H1 (cell line): ENCODE results near the gene GFY. TPM values are rescaled to one million over a fixed set of nuclear protein-coding genes. Genes with fewer than 3 reads are reported as not detected.

ENCODE experiments used
- CHD7 ChIP-seq: fragments of 300-600 bp; sonication (generic); IDR thresholded peaks from 2 replicates; pipeline ENCODE4 v1.7.1; 2012; ENCODE audit warnings: low read length, moderate library complexity, mild to moderate bottlenecking, inconsistent platforms; ENCODE audit not compliant: insufficient replicate concordance
- SIN3A ChIP-seq, 2 experiments: IDR thresholded peaks in 1 of 2; conservative IDR thresholded peaks in 1 of 2; 2 replicates each; pipeline ENCODE4 v1.6.1; 2011 to 2012; ENCODE audit warnings: low read length in 2 of 2, improper control_type of control experiment in 1 of 2, low read depth in 1 of 2, mild to moderate bottlenecking in 1 of 2
- SIRT6 ChIP-seq: IDR thresholded peaks from one replicate; pipeline ENCODE4 v1.7.1; 2012; ENCODE audit warnings: low read length, inconsistent platforms
- SIX5 ChIP-seq: IDR thresholded peaks from 2 replicates; pipeline ENCODE4 v1.6.1; 2011; ENCODE audit warnings: mild to moderate bottlenecking, low read depth, low read length
- SP2 ChIP-seq: IDR thresholded peaks from 2 replicates; pipeline ENCODE4 v1.6.1; 2012; ENCODE audit warnings: mild to moderate bottlenecking, low read length, inconsistent platforms
- polyA plus RNA-seq, 7 experiments: library from polyadenylated mRNA; depleted of rRNA in 3 of 7; stranded (reverse) in 5 of 7; unstranded in 2 of 7; fragments of >200 nt in 5 of 7; fragments of 200-250 nt in 2 of 7; gene quantifications; 1 replicate in 5 of 7; 2 replicates in 1 of 7; 4 replicates in 1 of 7; pipeline versions ENCODE4 v1.2.1 to v1.2.3, GENCODE V29; 2011 to 2013; ENCODE audit warnings: missing spikeins in 2 of 7, mixed read lengths in 2 of 7
- total RNA-seq: library from RNA; stranded (reverse); fragmentation: NEBNext Ultra II Directional; extraction: Animal tissue kit (Norgen Biotek cat#: 25700); gene quantifications from 2 replicates; pipeline ENCODE4 v1.2.1, GENCODE V29; 2021

The GFY gene
- total and polyA plus RNA-seq, 2 of the 8 experiments (the other 6 are each of a cell fraction or from before 2014, with no cell fraction given) = 0.68 to 0.93 TPM

GRCh38 chr19:49465371-49465770 is 40.2 kb downstream of the GFY start (continued):
- TF ChIP-seq CHD7 (no peak), SIN3A (conservative IDR thresholded peaks at IDR 0.05 in 1 of 2, IDR thresholded peaks at IDR 0.05 in 1 of 2; ENCODE audit: low read depth in 1 of 2, low read length in 2 of 2) (no peak), SIRT6 (no peak), SP2 (no peak), SIX5 (no peak)
